GM23248 (cell line): Measurements from ENCODE around the gene HCFC1R1. TPM values are rescaled to one million over a fixed set of nuclear protein-coding genes. Genes with fewer than 3 reads are reported as not detected.
A peak's percentile ranks its signal among the peaks of the same experiment; 100 is the strongest.

Experiments used
- DNase-seq: peaks from one replicate; pipeline ENCODE4 v3.0.0-alpha.2; 2015
- H2AFZ ChIP-seq: fragments of 200-600 bp; sonication (generic); 2 replicates; pipeline ENCODE4 v1.6.1; 2016; ENCODE audit warnings: antibody characterized with exemption
- H3F3A ChIP-seq: fragments of 200-600 bp; sonication (generic); 2 replicates; pipeline ENCODE4 v1.6.1; 2016; ENCODE audit warnings: mild to moderate bottlenecking, antibody characterized with exemption, mixed run types; ENCODE audit not compliant: insufficient read depth
- H3K27ac ChIP-seq: fragments of 200-600 bp; sonication (generic); 2 replicates; pipeline ENCODE4 v1.5.1; 2016; ENCODE audit warnings: mild to moderate bottlenecking
- H3K27me3 ChIP-seq: fragments of 200-600 bp; sonication (generic); replicated peaks from 2 replicates; pipeline ENCODE4 v1.6.1; 2016; ENCODE audit warnings: mild to moderate bottlenecking; ENCODE audit not compliant: insufficient read depth
- H3K36me3 ChIP-seq: fragments of 200-600 bp; sonication (generic); 2 replicates; pipeline ENCODE4 v1.6.1; 2016; ENCODE audit warnings: low read depth, mild to moderate bottlenecking
- H3K4me1 ChIP-seq: fragments of 200-600 bp; sonication (generic); 2 replicates; pipeline ENCODE4 v1.6.1; 2016; ENCODE audit warnings: mild to moderate bottlenecking; ENCODE audit not compliant: insufficient read depth
- H3K4me2 ChIP-seq: fragments of 200-600 bp; sonication (generic); one replicate; pipeline ENCODE4 v1.6.1; 2016; ENCODE audit warnings: mild to moderate bottlenecking; ENCODE audit not compliant: unreplicated experiment
- H3K4me3 ChIP-seq: fragments of 200-600 bp; sonication (generic); 2 replicates; pipeline ENCODE4 v1.5.1; 2016; ENCODE audit warnings: mild to moderate bottlenecking
- H3K79me2 ChIP-seq: fragments of 200-600 bp; sonication (generic); 2 replicates; pipeline ENCODE4 v1.6.1; 2016; ENCODE audit warnings: mild to moderate bottlenecking; ENCODE audit not compliant: insufficient read depth
- H3K9ac ChIP-seq: fragments of 200-600 bp; sonication (generic); 2 replicates; pipeline ENCODE4 v1.6.1; 2016; ENCODE audit warnings: mild to moderate bottlenecking
- H3K9me2 ChIP-seq: fragments of 200-600 bp; sonication (generic); 2 replicates; pipeline ENCODE4 v1.6.1; 2016; ENCODE audit warnings: mixed run types, mild to moderate bottlenecking, moderate library complexity; ENCODE audit not compliant: insufficient read depth
- H3K9me3 ChIP-seq: fragments of 200-600 bp; sonication (generic); one replicate; pipeline ENCODE4 v1.6.1; 2017; ENCODE audit warnings: low read depth
- H4K20me1 ChIP-seq: fragments of 200-600 bp; sonication (generic); 2 replicates; pipeline ENCODE4 v1.6.0; 2016; ENCODE audit not compliant: insufficient read depth
- EZH2 ChIP-seq: fragments of 200-600 bp; sonication (generic); IDR thresholded peaks from 2 replicates; pipeline ENCODE4 v1.6.1; 2018; ENCODE audit warnings: antibody characterized with exemption, mild to moderate bottlenecking; ENCODE audit not compliant: insufficient read depth, poor library complexity, severe bottlenecking
- EZH2phosphoT487 ChIP-seq: fragments of 200-600 bp; sonication (generic); IDR thresholded peaks from 2 replicates; pipeline ENCODE4 v1.6.1; 2018; ENCODE audit warnings: antibody characterized with exemption, moderate library complexity, mild to moderate bottlenecking, low read depth; ENCODE audit not compliant: insufficient read depth
- WGBS, 2 experiments: methylation state at CpG; one replicate each; pipeline ENCODE4 v1.1.6; 2015 to 2017; ENCODE audit warnings: low lambda C conversion rate in 2 of 2, low coverage in 1 of 2; ENCODE audit errors: missing lambda C conversion rate in 2 of 2; 5-methylcytosine and 5-hydroxymethylcytosine counted together
- in situ Hi-C: fragments of 300-500 bp; cut with MboI; formaldehyde crosslinking; loops from 2 replicates; pipeline ENCODE4 v1.15.0; 2020
- polyA plus RNA-seq: library from polyadenylated mRNA; unstranded; fragments of >200 nt; fragmentation: Nextera tagmentation; extraction: Ambion mirVana; gene quantifications from 2 replicates; pipeline ENCODE4 v1.2.1, GENCODE V29; 2016
- total RNA-seq: library from RNA; depleted of rRNA; stranded (reverse); fragments of >200 nt; shearing (Covaris generic); gene quantifications from 2 replicates; pipeline ENCODE4 v1.2.3, GENCODE V29; 2014

Gene HCFC1R1
- total and polyA plus RNA-seq, 2 experiments from 2014 or later, result 7.2 to 53.2 TPM

GRCh38 chr16:3028716-3029319, 5.1 kb upstream of the HCFC1R1 start:
- H3K9me3 ChIP-seq, result no peaks in the 10 kb centered on the region
- H3K36me3 ChIP-seq, result no peaks in the 10 kb centered on the region; the same call in 1 of the 2 replicates
- no peak overlapping the region for H3K4me3 ChIP-seq
- H3K27me3 ChIP-seq, result 0 out of 2 replicates have a peak, but pooled peaks cover 7% of the 10 kb centered on the region
- 0 out of 2 replicates have a peak, but pooled peaks cover 7% of the 10 kb centered on the region for H3F3A ChIP-seq
- H3K4me1 ChIP-seq, result no peaks in the 10 kb centered on the region
- H3K9me2 ChIP-seq, result no peaks in the 10 kb centered on the region
- H2AFZ ChIP-seq, result no peak overlapping the region
- H4K20me1 ChIP-seq, result no peaks in the 10 kb centered on the region
- 34 to 36% methylated on average over 12 to 15 of the region's 15 CpGs for WGBS, 2 experiments
- in situ Hi-C loops, result no loop called here
- H3K9ac ChIP-seq, result peak overlapping the region; percentile 48; the same call in 1 of the 2 replicates
- H3K27ac ChIP-seq, result no peak overlapping the region
- no peak for TF ChIP-seq EZH2
- no peak for TF ChIP-seq EZH2phosphoT487
- no peak overlapping the region for H3K4me2 ChIP-seq
- no peaks in the 10 kb centered on the region for H3K79me2 ChIP-seq
- no peak for DNase-seq

DNA sequence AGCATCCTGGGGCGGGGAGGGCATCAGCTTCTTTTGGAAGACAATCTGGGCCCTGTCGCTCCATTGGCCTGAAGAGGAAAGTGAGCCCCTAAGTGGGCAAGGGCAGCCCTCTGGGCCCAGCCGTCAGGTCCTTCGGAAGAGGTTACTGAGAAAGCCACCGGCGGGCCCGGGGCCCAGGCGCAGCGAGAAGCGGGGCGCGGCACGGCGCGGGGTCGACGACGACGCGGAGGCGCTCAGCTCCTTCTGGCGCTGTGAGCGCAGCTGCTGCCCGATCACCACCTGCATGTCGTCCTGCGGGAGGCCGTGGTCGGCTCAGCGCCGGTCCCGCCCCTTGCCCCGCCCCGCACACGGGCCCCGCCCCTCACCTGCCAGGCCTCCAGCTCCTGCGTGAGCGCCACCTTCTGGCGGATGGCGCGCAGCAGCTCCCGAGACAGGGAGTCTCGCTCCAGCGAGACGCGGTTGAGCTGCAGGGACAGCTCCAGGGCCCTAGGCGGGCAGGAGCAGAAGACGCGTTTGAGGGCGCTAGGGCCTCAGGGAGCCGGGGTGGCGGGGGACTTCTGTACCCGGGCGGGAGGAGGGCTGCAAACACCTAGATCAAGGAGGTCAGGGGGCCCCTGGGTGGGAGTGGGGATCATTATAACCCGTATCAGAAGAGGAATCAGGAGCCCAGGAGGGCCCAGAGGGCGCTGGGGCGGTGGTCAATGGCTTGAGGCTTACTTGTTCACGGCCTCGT, 4.4 kb upstream of the HCFC1R1 start:
- Histone ChIP-seq H3K9me2 (no peaks in the 10 kb centered on the region), H3K36me3 (no peaks in the 10 kb centered on the region; the same call in 1 of the 2 replicates), H3F3A (peaks cover 8% of the 10 kb centered on the region; the same call in 1 of the 2 replicates), H3K9me3 (no peaks in the 10 kb centered on the region), H3K27me3 (0 out of 2 replicates have a peak, but pooled peaks cover 2% of the 10 kb centered on the region), H3K4me2 (no peak overlapping the region), H3K27ac (no peak overlapping the region), H3K4me1 (peaks cover 1% of the 10 kb centered on the region), H3K9ac (no peak overlapping the region), H4K20me1 (no peaks in the 10 kb centered on the region), H3K4me3 (no peak overlapping the region), H2AFZ (no peak overlapping the region), H3K79me2 (no peaks in the 10 kb centered on the region)
- in situ Hi-C loops, result no loop called here
- DNase-seq, result peak; percentile 82
- TF ChIP-seq EZH2 (no peak), EZH2phosphoT487 (no peak)
- 39 to 40% methylated on average over 38 to 55 of the region's 58 CpGs for WGBS, 2 experiments

- Histone ChIP-seq H3K4me2 (no peak overlapping the region), H4K20me1 (no peaks in the 10 kb centered on the region), H3K79me2 (no peaks in the 10 kb centered on the region), H3K9ac (no peak overlapping the region), H3K27ac (no peak overlapping the region), H3K9me3 (no peaks in the 10 kb centered on the region), H3F3A (peaks cover 15% of the 10 kb centered on the region; the same call in 1 of the 2 replicates), H2AFZ (no peak overlapping the region), H3K4me1 (peaks cover 8% of the 10 kb centered on the region), H3K27me3 (no peaks in the 10 kb centered on the region), H3K9me2 (no peaks in the 10 kb centered on the region), H3K4me3 (no peak overlapping the region), H3K36me3 (no peaks in the 10 kb centered on the region; the same call in 1 of the 2 replicates)
- TF ChIP-seq EZH2phosphoT487 (no peak), EZH2 (no peak)
- in situ Hi-C loops, result no loop called here
- no peak for DNase-seq
- WGBS, 2 experiments, result 95 to 98% methylated on average over 8 of the region's 8 CpGs
Measured at GRCh38 chr16:3027489-3027795, 3.7 kb upstream of the HCFC1R1 start.

DNA sequence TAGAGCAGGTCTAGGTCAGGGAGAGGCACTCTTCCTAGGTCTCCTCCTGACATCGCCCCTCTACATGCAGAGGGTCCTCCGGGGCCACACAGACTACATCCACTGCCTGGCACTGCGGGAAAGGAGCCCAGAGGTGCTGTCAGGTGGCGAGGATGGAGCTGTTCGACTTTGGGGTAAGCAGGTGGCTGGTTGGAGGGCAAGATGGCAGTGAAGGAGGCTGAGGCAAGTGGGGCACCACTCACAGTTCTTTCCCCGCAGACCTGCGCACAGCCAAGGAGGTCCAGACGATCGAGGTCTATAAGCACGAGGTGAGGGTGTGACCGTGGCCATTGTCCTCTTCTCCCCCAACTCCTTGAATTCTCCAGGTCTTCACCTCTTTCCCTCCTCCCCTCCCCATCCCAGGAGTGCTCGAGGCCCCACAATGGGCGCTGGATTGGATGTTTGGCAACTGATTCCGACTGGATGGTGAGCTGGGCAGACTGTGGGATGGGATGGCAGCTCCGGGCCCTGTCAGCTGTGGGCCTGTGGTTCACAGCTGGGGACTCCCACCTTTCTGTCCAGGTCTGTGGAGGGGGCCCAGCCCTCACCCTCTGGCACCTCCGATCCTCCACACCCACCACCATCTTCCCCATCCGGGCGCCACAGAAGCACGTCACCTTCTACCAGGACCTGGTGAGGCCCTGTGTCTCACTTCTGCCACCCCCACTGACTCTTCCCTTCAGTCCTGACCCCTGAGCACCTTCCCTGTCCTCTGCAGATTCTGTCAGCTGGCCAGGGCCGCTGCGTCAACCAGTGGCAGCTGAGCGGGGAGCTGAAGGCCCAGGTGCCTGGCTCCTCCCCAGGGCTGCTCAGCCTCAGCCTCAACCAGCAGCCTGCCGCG, 3.1 kb upstream of the HCFC1R1 start:
- H3K9me3 ChIP-seq, result no peaks in the 10 kb centered on the region
- peaks cover 2% of the 10 kb centered on the region; the same call in 1 of the 2 replicates for H3K36me3 ChIP-seq
- H2AFZ ChIP-seq, result no peak overlapping the region
- 89 to 90% methylated on average over 20 to 24 of the region's 24 CpGs for WGBS, 2 experiments
- DNase-seq, result no peak
- no peak overlapping the region for H3K9ac ChIP-seq
- peaks cover 9% of the 10 kb centered on the region for H3K4me1 ChIP-seq
- no peak overlapping the region for H3K4me3 ChIP-seq
- H3K4me2 ChIP-seq, result no peak overlapping the region
- H3K27ac ChIP-seq, result no peak overlapping the region
- no peaks in the 10 kb centered on the region for H3K9me2 ChIP-seq
- in situ Hi-C loops, result no loop called here
- no peaks in the 10 kb centered on the region for H3K27me3 ChIP-seq
- H4K20me1 ChIP-seq, result no peaks in the 10 kb centered on the region
- TF ChIP-seq EZH2phosphoT487 (no peak), EZH2 (no peak)
- no peaks in the 10 kb centered on the region for H3K79me2 ChIP-seq
- H3F3A ChIP-seq, result peaks cover 16% of the 10 kb centered on the region; the same call in 1 of the 2 replicates
